Right kidney (tissue), 1 donor: ENCODE measurements around the gene ACR.

ENCODE experiments used
- DNase-seq: peaks from one replicate; pipeline ENCODE4 v3.0.0-alpha.2; 2016

Gene ACR

GRCh38 chr22:50717709-50718351 is 20.2 kb upstream of the ACR start:
- no peak for DNase-seq

GRCh38 chr22:50718352-50718709 is 19.7 kb upstream of the ACR start:
- no peak for DNase-seq

GRCh38 chr22:50719814-50720300 is 18.1 kb upstream of the ACR start:
- DNase-seq = no peak

GRCh38 chr22:50720301-50721256 is 17.4 kb upstream of the ACR start:
- no peak for DNase-seq

GRCh38 chr22:50721257-50721844 is 16.7 kb upstream of the ACR start:
- DNase-seq = no peak

- DNase-seq = no peak
These were observed 15.8 kb upstream of the ACR start for GRCh38 chr22:50722048-50722701.

- DNase-seq = no peak
These were observed 15.1 kb upstream of the ACR start for GRCh38 chr22:50722716-50723428.

GRCh38 chr22:50723991-50724390 is 14.0 kb upstream of the ACR start:
- no peak for DNase-seq

GRCh38 chr22:50724616-50725015 is 13.4 kb upstream of the ACR start:
- no peak for DNase-seq

- no peak for DNase-seq
These were observed 12.4 kb upstream of the ACR start for GRCh38 chr22:50725597-50725996.

- no peak for DNase-seq
These were observed 11.2 kb upstream of the ACR start for GRCh38 chr22:50726643-50727340.

- no peak for DNase-seq
These were observed 10.1 kb upstream of the ACR start for GRCh38 chr22:50727678-50728522.

GRCh38 chr22:50728523-50728931 is 9.5 kb upstream of the ACR start:
- no peak for DNase-seq

GRCh38 chr22:50729391-50730012 is 8.5 kb upstream of the ACR start:
- no peak for DNase-seq

GRCh38 chr22:50730013-50730891 is 7.8 kb upstream of the ACR start:
- DNase-seq = no peak

- no peak for DNase-seq
These were observed 6.9 kb upstream of the ACR start for GRCh38 chr22:50730941-50731661.

- DNase-seq = no peak
These were observed 6.0 kb upstream of the ACR start for GRCh38 chr22:50731811-50732624.
